ENCODE results near the gene KCTD4. TPM values are rescaled to one million over a fixed set of nuclear protein-coding genes. Genes with fewer than 3 reads are reported as not detected.
"Not testable (repeated sequence)": the region's sequence is repeated elsewhere in the genome, so short reads cannot be mapped to it uniquely, and the experiment has no call there.

The KCTD4 gene
- total RNA-seq, 1 donor: under 0.01 TPM

DNA sequence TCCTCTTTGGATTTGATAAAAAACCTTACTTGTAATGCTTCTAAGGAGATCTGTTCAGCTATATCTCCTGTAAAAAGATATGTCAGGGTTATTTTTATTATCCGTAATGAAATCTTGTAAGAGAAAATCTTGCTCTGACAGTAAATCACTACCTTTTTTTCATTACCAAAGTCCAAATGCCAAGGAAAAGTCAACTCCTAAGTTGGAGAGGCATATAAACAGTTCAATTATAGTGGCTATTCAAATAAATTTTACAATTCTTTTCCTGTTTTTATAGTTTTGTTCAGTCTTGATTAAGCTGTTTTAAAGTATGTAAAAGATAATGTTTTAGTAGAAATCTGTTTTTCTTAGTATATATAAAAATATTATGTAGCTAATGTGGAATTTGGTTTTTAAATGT is 9.0 kb downstream of the KCTD4 start:
- TF ChIP-seq, protein P1, sequence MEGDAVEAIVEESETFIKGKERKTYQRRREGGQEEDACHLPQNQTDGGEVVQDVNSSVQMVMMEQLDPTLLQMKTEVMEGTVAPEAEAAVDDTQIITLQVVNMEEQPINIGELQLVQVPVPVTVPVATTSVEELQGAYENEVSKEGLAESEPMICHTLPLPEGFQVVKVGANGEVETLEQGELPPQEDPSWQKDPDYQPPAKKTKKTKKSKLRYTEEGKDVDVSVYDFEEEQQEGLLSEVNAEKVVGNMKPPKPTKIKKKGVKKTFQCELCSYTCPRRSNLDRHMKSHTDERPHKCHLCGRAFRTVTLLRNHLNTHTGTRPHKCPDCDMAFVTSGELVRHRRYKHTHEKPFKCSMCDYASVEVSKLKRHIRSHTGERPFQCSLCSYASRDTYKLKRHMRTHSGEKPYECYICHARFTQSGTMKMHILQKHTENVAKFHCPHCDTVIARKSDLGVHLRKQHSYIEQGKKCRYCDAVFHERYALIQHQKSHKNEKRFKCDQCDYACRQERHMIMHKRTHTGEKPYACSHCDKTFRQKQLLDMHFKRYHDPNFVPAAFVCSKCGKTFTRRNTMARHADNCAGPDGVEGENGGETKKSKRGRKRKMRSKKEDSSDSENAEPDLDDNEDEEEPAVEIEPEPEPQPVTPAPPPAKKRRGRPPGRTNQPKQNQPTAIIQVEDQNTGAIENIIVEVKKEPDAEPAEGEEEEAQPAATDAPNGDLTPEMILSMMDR (IDR thresholded peaks at IDR 0.05; ENCODE audit: extremely low read depth, low read depth, low read length): no peak
- Histone ChIP-seq H3K36me3 (ENCODE audit: insufficient read depth, low read length) (no peaks in the 10 kb centered on the region), H2AFZ (ENCODE audit: low read length) (no peak overlapping the region), H3K4me2 (ENCODE audit: insufficient read depth, low read length) (no peak overlapping the region), H3K9me3 (ENCODE audit: low read depth, low read length) (no peaks in the 10 kb centered on the region), H3K27ac (ENCODE audit: low read depth, low read length) (no peak overlapping the region), H3K27me3 (ENCODE audit: insufficient read depth, low read length) (no peaks in the 10 kb centered on the region), H4K20me1 (ENCODE audit: insufficient read depth, low read length) (no peaks in the 10 kb centered on the region), H3K4me1 (ENCODE audit: insufficient read depth, low read length) (peaks cover 32% of the 10 kb centered on the region), H3K79me2 (ENCODE audit: insufficient read depth, low read length) (peaks cover 6% of the 10 kb centered on the region), H3K4me3 (ENCODE audit: insufficient read depth, low read length) (no peak overlapping the region)
- DNase-seq (ENCODE audit: insufficient read length, low spot score, missing footprints): no peak

DNA sequence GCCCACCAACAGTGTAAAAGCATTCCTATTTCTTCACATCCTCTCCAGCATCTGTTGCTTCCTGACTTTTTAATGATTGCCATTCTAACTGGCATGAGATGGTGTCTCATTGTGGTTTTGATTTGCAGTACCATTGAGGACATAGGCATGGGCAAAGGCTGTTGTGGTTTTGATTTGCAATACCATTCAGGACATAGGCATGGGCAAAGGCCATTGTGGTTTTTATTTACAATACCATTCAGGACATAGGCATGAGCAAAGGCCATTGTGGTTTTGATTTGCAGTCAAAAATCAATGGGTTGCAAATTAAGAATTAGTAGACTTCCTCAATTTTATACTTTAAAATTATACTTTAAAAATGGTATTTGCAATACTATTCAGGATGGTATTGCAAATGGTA is 11.3 kb downstream of the KCTD4 start:
- H3K4me1 ChIP-seq (ENCODE audit: insufficient read depth, low read length): peaks cover 14% of the 10 kb centered on the region
- not testable (repeated sequence) for DNase-seq (ENCODE audit: insufficient read length, low spot score, missing footprints); H3K9me3 ChIP-seq (ENCODE audit: low read depth, low read length); H2AFZ ChIP-seq (ENCODE audit: low read length); H3K36me3 ChIP-seq (ENCODE audit: insufficient read depth, low read length); H4K20me1 ChIP-seq (ENCODE audit: insufficient read depth, low read length); H3K79me2 ChIP-seq (ENCODE audit: insufficient read depth, low read length); H3K27ac ChIP-seq (ENCODE audit: low read depth, low read length); H3K4me2 ChIP-seq (ENCODE audit: insufficient read depth, low read length); H3K4me3 ChIP-seq (ENCODE audit: insufficient read depth, low read length); H3K27me3 ChIP-seq (ENCODE audit: insufficient read depth, low read length)

DNA sequence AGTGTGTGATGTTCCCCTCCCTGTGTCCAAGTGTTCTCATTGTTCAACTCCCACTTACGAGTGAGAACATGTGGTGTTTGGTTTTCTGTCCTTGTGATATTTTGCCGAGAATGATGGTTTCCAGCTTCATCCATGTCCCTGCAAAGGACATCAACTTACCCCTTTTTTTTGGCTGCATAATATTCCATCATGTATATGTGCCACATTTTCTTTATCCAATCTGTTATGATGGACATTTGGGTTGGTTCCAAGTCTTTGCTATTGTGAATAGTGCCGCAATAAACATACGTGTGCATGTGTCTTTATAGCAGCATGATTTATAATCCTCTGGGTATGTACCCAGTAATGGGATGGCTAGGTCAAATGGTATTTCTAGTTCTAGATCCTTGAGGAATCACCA is 11.8 kb downstream of the KCTD4 start:
- H3K9me3 ChIP-seq (ENCODE audit: low read depth, low read length); DNase-seq (ENCODE audit: insufficient read length, low spot score, missing footprints); H3K36me3 ChIP-seq (ENCODE audit: insufficient read depth, low read length); H3K27ac ChIP-seq (ENCODE audit: low read depth, low read length); H3K4me3 ChIP-seq (ENCODE audit: insufficient read depth, low read length); H4K20me1 ChIP-seq (ENCODE audit: insufficient read depth, low read length); H3K27me3 ChIP-seq (ENCODE audit: insufficient read depth, low read length); H2AFZ ChIP-seq (ENCODE audit: low read length); H3K79me2 ChIP-seq (ENCODE audit: insufficient read depth, low read length); H3K4me2 ChIP-seq (ENCODE audit: insufficient read depth, low read length): not testable (repeated sequence)
- H3K4me1 ChIP-seq (ENCODE audit: insufficient read depth, low read length): peaks cover 14% of the 10 kb centered on the region

DNA sequence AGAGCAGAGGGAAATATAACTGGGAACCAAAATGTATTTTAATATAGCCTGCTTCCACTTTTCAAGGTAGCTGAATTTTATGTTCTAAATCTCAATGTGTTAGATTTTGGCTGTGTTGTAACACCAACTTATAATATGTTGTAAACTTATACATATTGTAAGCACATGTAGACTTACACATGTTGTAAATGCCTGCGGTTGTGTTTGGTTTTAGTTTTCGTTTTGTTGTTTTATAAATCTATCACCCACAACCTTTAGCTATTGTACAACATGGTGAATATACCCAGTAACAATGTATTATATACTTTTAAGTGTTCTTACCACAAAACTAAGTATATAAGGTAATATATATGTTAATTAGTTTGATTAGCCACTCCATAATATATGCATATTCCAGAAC is 15.6 kb downstream of the KCTD4 start:
- DNase-seq (ENCODE audit: insufficient read length, low spot score, missing footprints): no peak
- H3K9me3 ChIP-seq (ENCODE audit: low read depth, low read length): no peaks in the 10 kb centered on the region
- no peak overlapping the region for H2AFZ ChIP-seq (ENCODE audit: low read length)
- no peak overlapping the region for H3K4me2 ChIP-seq (ENCODE audit: insufficient read depth, low read length)
- peaks cover 7% of the 10 kb centered on the region for H3K79me2 ChIP-seq (ENCODE audit: insufficient read depth, low read length)
- no peak overlapping the region for H3K4me3 ChIP-seq (ENCODE audit: insufficient read depth, low read length)
- no peaks in the 10 kb centered on the region for H4K20me1 ChIP-seq (ENCODE audit: insufficient read depth, low read length)
- peaks cover 10% of the 10 kb centered on the region for H3K4me1 ChIP-seq (ENCODE audit: insufficient read depth, low read length)
- TF ChIP-seq, protein P1 (IDR thresholded peaks at IDR 0.05; ENCODE audit: extremely low read depth, low read depth, low read length): no peak
- no peak overlapping the region for H3K27ac ChIP-seq (ENCODE audit: low read depth, low read length)
- H3K27me3 ChIP-seq (ENCODE audit: insufficient read depth, low read length): no peaks in the 10 kb centered on the region
- H3K36me3 ChIP-seq (ENCODE audit: insufficient read depth, low read length): no peaks in the 10 kb centered on the region

DNA sequence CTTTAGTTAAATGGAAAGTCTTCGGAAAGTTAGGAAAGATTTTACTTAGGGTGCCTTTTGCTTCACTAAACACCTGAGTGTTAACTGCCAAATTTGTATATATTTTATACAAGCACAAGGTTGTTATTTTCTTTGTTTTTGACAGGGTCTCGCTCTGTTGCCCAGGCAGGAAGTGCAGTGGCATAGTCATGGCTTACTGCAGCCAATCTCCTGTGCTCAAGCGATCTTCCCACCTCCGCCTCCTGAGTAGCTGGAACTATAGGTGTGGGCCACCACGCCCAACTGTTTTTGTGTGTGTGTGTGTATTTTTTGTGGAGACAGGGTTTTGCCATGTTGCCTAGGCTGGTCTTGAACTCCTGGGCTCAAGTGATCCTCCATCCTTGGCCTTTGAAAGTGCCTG is 16.2 kb downstream of the KCTD4 start:
- Histone ChIP-seq H4K20me1 (ENCODE audit: insufficient read depth, low read length) (no peaks in the 10 kb centered on the region), H3K36me3 (ENCODE audit: insufficient read depth, low read length) (no peaks in the 10 kb centered on the region), H3K4me1 (ENCODE audit: insufficient read depth, low read length) (peaks cover 13% of the 10 kb centered on the region), H3K4me3 (ENCODE audit: insufficient read depth, low read length) (no peak overlapping the region), H3K4me2 (ENCODE audit: insufficient read depth, low read length) (no peak overlapping the region), H3K9me3 (ENCODE audit: low read depth, low read length) (no peaks in the 10 kb centered on the region), H3K27ac (ENCODE audit: low read depth, low read length) (no peak overlapping the region), H3K79me2 (ENCODE audit: insufficient read depth, low read length) (peaks cover 7% of the 10 kb centered on the region), H3K27me3 (ENCODE audit: insufficient read depth, low read length) (no peaks in the 10 kb centered on the region), H2AFZ (ENCODE audit: low read length) (no peak overlapping the region)
- DNase-seq (ENCODE audit: insufficient read length, low spot score, missing footprints): no peak
- TF ChIP-seq, protein P1 (IDR thresholded peaks at IDR 0.05; ENCODE audit: extremely low read depth, low read depth, low read length): no peak
